Endothelial cell of umbilical vein (primary cell): ENCODE results near the gene CTSD. TPM values are rescaled to one million over a fixed set of nuclear protein-coding genes. Genes with fewer than 3 reads are reported as not detected.

Experiments used
- BruUV-seq: library from RNA; stranded (reverse); fragments of 400-500 nt; replicated peaks from 2 replicates; lab custom pipeline; 2021; lab: Mats Ljungman, UMichigan
- CTCF ChIA-PET: fragments of 300-600, 350-600 bp; sonication (Branson Sonifier 250); formaldehyde crosslinking; loops from one replicate; lab custom pipeline; 2021; ENCODE audit warnings: antibody characterized with exemption, inconsistent platforms; lab: Charles Lee
- POLR2A ChIA-PET: fragments of 300-600, 350-600 bp; sonication (Branson Sonifier 250); formaldehyde crosslinking; loops from one replicate; lab custom pipeline; 2021; ENCODE audit warnings: antibody characterized with exemption, inconsistent platforms; lab: Charles Lee
- DNase-seq: peaks from one replicate; pipeline ENCODE4 v3.0.0-alpha.2; 2011; ENCODE audit warnings: low read depth, low spot score
- FAIRE-seq: peaks from 2 replicates; lab custom pipeline; 2011; peaks lifted over from hg19 to GRCh38; lab: Jason Lieb, UNC
- H2AFZ ChIP-seq: 2 replicates; pipeline ENCODE4 v1.6.0; 2012; ENCODE audit warnings: low read depth, low read length, control low read depth, inconsistent platforms
- H3K27ac ChIP-seq: 2 replicates; pipeline ENCODE4 v1.5.1; 2011; ENCODE audit warnings: low read depth, mild to moderate bottlenecking, control low read depth, low read length, moderate library complexity; ENCODE audit not compliant: insufficient read depth
- H3K27me3 ChIP-seq, 2 experiments: 2 replicates each; pipeline versions ENCODE4 v1.6.0 to v1.6.1; 2011; ENCODE audit warnings: low read length in 2 of 2, mixed read lengths in 1 of 2; ENCODE audit not compliant: control insufficient read depth in 2 of 2, insufficient read depth in 2 of 2
- H3K36me3 ChIP-seq, 2 experiments: 2 replicates in 1 of 2; 3 replicates in 1 of 2; pipeline ENCODE4 v1.5.1; 2011; ENCODE audit warnings: low read length in 2 of 2, mild to moderate bottlenecking in 1 of 2, moderate library complexity in 1 of 2; ENCODE audit not compliant: control insufficient read depth in 2 of 2, insufficient read depth in 2 of 2; ENCODE audit errors: extremely low read depth in 1 of 2
- H3K4me1 ChIP-seq: 3 replicates; pipeline ENCODE4 v1.5.1; 2011; ENCODE audit warnings: mild to moderate bottlenecking, low read length; ENCODE audit not compliant: control insufficient read depth, insufficient read depth; ENCODE audit errors: extremely low read depth
- H3K4me2 ChIP-seq: 2 replicates; pipeline ENCODE4 v1.6.1; 2011; ENCODE audit warnings: low read length, control low read depth, mixed read lengths; ENCODE audit not compliant: insufficient read depth
- H3K4me3 ChIP-seq, 3 experiments: fragments of 200-600 bp in 1 of 3; sonication (generic), shearing (Covaris generic) in 1 of 3; replicated peaks in 1 of 3; 2 replicates each; pipeline ENCODE4 v1.5.1; 2011 to 2016; ENCODE audit warnings: control low read depth in 3 of 3, low read length in 3 of 3, mild to moderate bottlenecking in 2 of 3, inconsistent platforms in 1 of 3, low read depth in 1 of 3, moderate library complexity in 1 of 3; ENCODE audit not compliant: insufficient read depth in 1 of 3
- H3K79me2 ChIP-seq: 2 replicates; pipeline ENCODE4 v1.6.0; 2012; ENCODE audit warnings: low read length, inconsistent platforms; ENCODE audit not compliant: control insufficient read depth, insufficient read depth
- H3K9ac ChIP-seq: replicated peaks from 2 replicates; pipeline ENCODE3; 2011; ENCODE audit warnings: low read length, control low read depth; ENCODE audit not compliant: insufficient read depth; ENCODE audit errors: extremely low read depth
- H3K9me1 ChIP-seq: replicated peaks from 3 replicates; pipeline ENCODE4 v1.6.0; 2011; ENCODE audit warnings: mild to moderate bottlenecking, low read length; ENCODE audit not compliant: control insufficient read depth, insufficient read depth; ENCODE audit errors: extremely low read depth
- H3K9me3 ChIP-seq: replicated peaks from 2 replicates; pipeline ENCODE4 v1.5.1; 2012; ENCODE audit warnings: low read length, inconsistent platforms; ENCODE audit not compliant: control insufficient read depth, insufficient read depth
- H4K20me1 ChIP-seq: replicated peaks from 2 replicates; pipeline ENCODE3; 2011; ENCODE audit warnings: mild to moderate bottlenecking, low read length; ENCODE audit not compliant: control insufficient read depth, insufficient read depth; ENCODE audit errors: extremely low read depth
- CTCF ChIP-seq, 2 donors: IDR thresholded peaks; 1 replicate in 1 of 2; 2 replicates in 1 of 2; pipeline ENCODE4 v1.5.1; 2011; ENCODE audit warnings: low read length in 2 of 2, mild to moderate bottlenecking in 2 of 2, moderate library complexity in 2 of 2, control low read depth in 1 of 2, inconsistent platforms in 1 of 2, low read depth in 1 of 2; ENCODE audit not compliant: insufficient read depth in 1 of 2; ENCODE audit errors: extremely low read depth in 1 of 2
- EZH2 ChIP-seq: IDR thresholded peaks from 2 replicates; pipeline ENCODE4 v1.6.1; 2012; ENCODE audit warnings: borderline replicate concordance, low read depth, mild to moderate bottlenecking, moderate library complexity, low read length, inconsistent platforms; ENCODE audit not compliant: severe bottlenecking
- FOS ChIP-seq: IDR thresholded peaks from 2 replicates; pipeline ENCODE4 v1.6.1; 2011; ENCODE audit warnings: mild to moderate bottlenecking, low read length, moderate library complexity, borderline replicate concordance; ENCODE audit not compliant: insufficient read depth
- GATA2 ChIP-seq: IDR thresholded peaks from 2 replicates; pipeline ENCODE4 v1.7.0; 2011; ENCODE audit warnings: low read depth, mild to moderate bottlenecking, moderate library complexity, mixed read lengths, low read length; ENCODE audit not compliant: insufficient read length, insufficient read depth
- JUN ChIP-seq: IDR thresholded peaks from 2 replicates; pipeline ENCODE4 v1.6.1; 2011; ENCODE audit warnings: borderline replicate concordance, low read depth; ENCODE audit not compliant: insufficient read length, insufficient read depth
- MYC ChIP-seq: IDR thresholded peaks from one replicate; pipeline ENCODE4 v1.6.1; 2011; ENCODE audit warnings: mild to moderate bottlenecking, low read depth, low read length
- POLR2A ChIP-seq: IDR thresholded peaks from 2 replicates; pipeline ENCODE4 v1.6.1; 2012; ENCODE audit warnings: low read depth, mild to moderate bottlenecking, control low read depth, low read length
- POLR2AphosphoS5 ChIP-seq: IDR thresholded peaks from 2 replicates; pipeline ENCODE4 v1.6.1; 2012; ENCODE audit warnings: low read depth, mild to moderate bottlenecking, control low read depth, low read length, moderate library complexity; ENCODE audit not compliant: insufficient read depth
- dilution Hi-C: fragments of 300-500 bp; cut with MboI; formaldehyde crosslinking; loops from one replicate; pipeline ENCODE4 v1.15.0; 2019; ENCODE audit warnings: low sequenced_read_pairs; ENCODE audit not compliant: extremely low pct_ligation_motif_present
- intact Hi-C: fragments of 100-400 bp; cut with micrococcal nuclease; formaldehyde crosslinking; loops from one replicate; pipeline ENCODE4 v1.10.0; 2022
- polyA plus RNA-seq, 4 experiments: library from polyadenylated mRNA; depleted of rRNA in 3 of 4; stranded (reverse) in 3 of 4; unstranded in 1 of 4; fragments of >200 nt; gene quantifications; 2 replicates each; pipeline versions ENCODE4 v1.2.1 to v1.2.3, GENCODE V29; 2011 to 2012; ENCODE audit warnings: missing spikeins in 1 of 4
- total RNA-seq: library from RNA; stranded (reverse); gene quantifications from 2 replicates; pipeline ENCODE4 v1.2.3, GENCODE V29; 2021
- TF ChIP-seq, protein P1 (sequence below): IDR thresholded peaks from 2 replicates; pipeline ENCODE4 v1.6.1; 2011; ENCODE audit not compliant: insufficient read depth, insufficient read length

Gene CTSD
- total and polyA plus RNA-seq, 2 donors (not counting 3 experiments of a cell fraction or from before 2014, with no cell fraction given) = 215 to 248 TPM

DNA sequence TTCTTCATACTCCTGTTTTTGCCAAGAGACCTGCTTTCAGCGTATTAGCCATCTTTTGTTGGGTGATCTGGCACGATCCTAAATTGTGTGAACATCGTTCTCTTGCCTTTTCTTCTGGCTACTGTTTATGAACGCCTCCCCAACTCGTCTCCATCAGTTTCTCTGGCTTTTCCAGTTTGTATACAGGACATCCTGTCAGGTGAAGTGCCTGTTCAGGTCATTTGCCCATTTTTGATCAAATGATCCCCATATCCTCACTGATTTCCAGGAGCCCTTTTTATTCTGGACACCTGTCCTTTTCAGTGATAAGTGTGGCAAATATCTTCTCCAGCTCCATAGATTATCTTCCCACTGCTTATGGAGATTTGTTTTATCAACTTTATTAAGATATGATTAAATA, 48.5 kb upstream of the CTSD start:
- no peaks in the 10 kb centered on the region for H3K9me3 ChIP-seq
- intact Hi-C loops = no loop called here
- no peak overlapping the region for H3K9ac ChIP-seq
- peaks cover 0 to 3% of the 10 kb centered on the region in 2 experiments for H3K27me3 ChIP-seq
- ChIA-PET POLR2A (no interaction called here), CTCF (interaction anchor here (1.8 kb wide), 1 partner anchor 119 kb away, joined by 4 read pairs; no protein-coding TSS in a partner anchor)
- BruUV-seq = no TSS peak
- no peak for FAIRE-seq
- H3K79me2 ChIP-seq = no peaks in the 10 kb centered on the region
- no peak overlapping the region for H3K27ac ChIP-seq
- dilution Hi-C loops = no loop called here
- TF ChIP-seq MYC (no peak), EZH2 (no peak), POLR2A (no peak), FOS (no peak), GATA2 (no peak), CTCF (IDR thresholded peaks at IDR 0.05; ENCODE audit: extremely low read depth in 1 of 2, insufficient read depth in 1 of 2, low read depth in 1 of 2, low read length in 2 of 2) (no peak), JUN (no peak), POLR2AphosphoS5 (no peak)
- TF ChIP-seq, protein P1, sequence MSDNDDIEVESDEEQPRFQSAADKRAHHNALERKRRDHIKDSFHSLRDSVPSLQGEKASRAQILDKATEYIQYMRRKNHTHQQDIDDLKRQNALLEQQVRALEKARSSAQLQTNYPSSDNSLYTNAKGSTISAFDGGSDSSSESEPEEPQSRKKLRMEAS = no peak
- no peaks in the 10 kb centered on the region for H3K36me3 ChIP-seq
- H3K4me1 ChIP-seq = no peaks in the 10 kb centered on the region
- no peaks in the 10 kb centered on the region for H4K20me1 ChIP-seq
- no peak overlapping the region for H2AFZ ChIP-seq
- no peaks in the 10 kb centered on the region for H3K9me1 ChIP-seq
- DNase-seq = no peak
- no peak overlapping the region for H3K4me2 ChIP-seq
- no peak overlapping the region for H3K4me3 ChIP-seq
